ENCODE results near the gene EPN3.

The EPN3 gene

GRCh38 chr17:50534979-50535326 is 2.4 kb downstream of the EPN3 start:
- no peak for DNase-seq (ENCODE audit: low spot score)

GRCh38 chr17:50535407-50535806 is 2.9 kb downstream of the EPN3 start:
- DNase-seq (ENCODE audit: low spot score), result no peak

DNA sequence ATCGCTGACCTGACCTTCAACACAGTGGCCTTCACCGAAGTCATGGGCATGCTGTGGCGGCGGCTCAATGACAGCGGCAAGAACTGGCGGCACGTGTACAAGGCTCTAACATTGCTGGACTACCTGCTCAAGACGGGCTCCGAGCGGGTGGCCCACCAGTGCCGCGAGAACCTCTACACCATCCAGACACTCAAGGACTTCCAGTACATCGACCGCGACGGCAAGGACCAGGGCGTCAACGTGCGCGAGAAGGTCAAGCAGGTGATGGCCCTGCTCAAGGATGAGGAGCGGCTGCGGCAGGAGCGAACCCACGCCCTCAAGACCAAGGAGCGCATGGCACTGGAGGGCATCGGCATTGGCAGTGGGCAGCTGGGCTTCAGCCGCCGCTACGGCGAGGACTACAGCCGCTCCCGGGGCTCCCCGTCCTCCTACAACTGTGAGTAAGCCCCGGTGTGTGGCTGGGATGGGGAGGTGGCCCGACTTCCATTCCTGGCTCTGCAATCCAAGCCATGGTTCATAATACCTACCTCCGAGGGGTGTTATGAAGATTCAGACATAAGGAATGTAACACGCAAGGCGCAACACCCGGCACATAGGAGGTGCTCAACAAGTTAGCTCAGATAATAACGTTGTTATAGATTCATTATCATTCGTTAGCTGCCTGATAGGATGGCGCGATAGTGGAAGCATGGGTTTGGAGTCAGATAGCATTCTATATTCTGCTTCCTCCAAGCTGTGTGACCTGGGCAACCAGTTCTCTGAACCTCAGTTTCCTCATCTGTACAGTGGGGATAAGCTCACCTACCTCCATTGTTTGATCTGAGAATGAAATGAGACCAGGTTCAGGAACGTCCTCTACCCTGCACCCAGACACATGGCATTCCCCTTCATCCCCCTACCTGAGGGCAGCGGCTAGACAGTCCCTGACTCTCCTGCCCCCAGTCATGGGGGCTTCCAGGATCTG is 4.4 kb downstream of the EPN3 start:
- DNase-seq (ENCODE audit: low spot score), result no peak

DNA sequence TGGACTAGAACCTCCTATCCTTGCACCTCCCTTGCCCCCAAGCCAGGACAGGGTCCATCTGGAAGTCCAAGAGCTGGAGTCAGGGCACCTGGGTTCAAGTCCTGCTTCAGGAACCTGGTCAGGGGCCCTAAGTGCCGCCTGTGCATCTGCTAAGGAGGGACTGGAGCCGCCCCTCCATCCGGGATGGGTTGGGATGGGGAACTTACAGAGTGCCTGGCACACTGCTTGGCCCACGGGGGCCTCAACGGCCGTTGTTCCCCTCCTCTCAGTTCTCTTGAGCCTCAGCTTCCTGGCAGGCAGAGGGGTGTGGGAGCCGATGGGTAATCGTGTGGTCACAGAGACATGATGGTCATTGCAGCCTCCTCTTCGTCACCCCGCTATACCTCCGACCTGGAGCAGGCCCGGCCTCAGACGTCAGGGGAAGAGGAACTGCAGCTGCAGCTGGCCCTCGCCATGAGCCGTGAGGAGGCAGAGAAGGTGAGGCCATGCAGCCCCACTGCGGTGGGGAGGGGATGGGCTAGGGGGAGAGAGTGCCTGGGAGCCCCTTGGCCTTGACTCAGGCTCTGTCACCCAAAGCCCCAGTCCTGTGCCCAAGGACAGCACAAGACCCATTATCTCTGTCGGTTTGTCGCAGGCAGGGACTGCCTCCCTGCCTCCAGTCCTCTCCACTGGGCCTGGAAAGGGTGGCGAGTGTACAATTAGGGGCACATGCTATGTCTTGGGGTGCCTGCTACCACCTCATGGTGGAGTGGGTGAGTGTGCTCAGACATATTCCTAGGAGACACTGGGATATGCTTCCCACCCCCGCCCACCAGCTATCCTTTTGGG is 5.4 kb downstream of the EPN3 start:
- DNase-seq (ENCODE audit: low spot score), result no peak

- no peak for DNase-seq (ENCODE audit: low spot score)
Observed at GRCh38 chr17:50538549-50539410, 6.2 kb downstream of the EPN3 start.

DNA sequence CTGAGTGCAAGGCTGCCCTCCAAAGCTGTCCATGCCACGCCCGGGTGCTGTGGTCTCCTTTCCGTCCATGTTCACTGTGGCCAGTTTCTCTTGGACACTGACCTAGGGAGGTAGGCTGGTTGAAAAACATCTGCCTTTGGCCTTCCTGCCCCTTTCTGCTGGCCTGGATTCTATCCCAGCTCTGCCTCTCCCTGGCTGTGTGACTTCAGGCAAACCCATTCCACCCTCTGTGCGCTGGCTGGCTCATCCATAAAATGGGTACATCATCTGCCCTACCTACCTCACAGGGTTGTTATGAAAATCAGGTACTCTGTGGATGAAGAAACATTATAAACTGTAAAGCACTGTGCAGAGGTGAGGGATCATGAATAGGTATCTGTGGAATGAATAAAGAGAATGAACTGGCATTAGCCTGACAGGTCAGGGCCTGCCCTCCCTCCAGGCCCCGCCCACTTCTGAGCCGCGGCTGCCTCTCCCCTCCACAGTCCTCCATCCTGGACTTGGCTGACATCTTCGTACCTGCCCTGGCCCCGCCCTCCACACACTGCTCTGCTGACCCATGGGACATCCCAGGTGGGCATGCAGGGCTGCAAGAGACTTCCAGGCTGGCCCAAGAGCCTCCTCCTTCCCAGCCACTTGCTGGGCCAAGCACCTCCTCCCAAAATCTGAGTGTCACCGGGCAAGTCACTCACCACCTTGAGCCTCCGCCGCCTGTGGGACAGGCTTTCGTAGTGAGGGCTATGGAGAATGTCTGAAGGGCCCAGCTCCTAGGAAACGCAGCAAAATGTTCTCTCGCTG is 7.4 kb downstream of the EPN3 start:
- no peak for DNase-seq (ENCODE audit: low spot score)

DNA sequence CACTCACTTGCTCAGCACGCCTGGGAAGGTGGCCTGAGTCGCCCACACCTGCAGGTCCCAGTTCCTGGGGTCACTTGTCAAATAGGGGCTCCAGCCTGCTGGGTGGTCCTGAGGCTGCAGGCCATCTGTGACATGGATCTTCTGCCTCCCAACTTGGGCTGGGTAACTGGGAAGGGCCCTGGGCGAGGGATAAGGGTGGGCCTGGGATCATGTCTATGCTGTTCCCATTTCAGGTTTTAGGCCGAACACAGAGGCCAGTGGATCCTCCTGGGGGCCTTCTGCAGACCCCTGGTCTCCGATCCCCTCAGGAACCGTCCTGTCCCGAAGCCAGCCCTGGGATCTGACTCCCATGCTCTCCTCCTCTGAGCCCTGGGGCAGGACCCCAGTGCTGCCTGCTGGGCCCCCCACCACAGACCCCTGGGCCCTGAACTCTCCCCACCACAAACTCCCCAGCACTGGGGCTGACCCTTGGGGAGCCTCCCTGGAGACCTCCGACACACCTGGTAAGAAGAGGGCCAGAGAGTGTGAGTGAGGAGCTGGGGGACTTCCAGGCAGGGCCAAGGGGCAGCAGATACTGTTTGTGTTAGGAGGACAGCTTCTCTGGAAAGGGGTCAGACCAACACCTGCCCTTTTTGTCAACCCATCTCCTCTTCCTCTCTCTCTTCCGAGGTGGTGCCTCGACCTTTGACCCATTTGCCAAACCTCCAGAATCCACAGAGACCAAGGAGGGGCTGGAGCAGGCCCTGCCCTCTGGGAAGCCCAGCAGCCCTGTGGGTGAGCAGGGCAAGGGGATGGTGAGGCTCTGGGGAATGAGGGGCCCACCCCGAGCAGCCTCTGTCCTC is 8.2 kb downstream of the EPN3 start:
- no peak for DNase-seq (ENCODE audit: low spot score)

DNA sequence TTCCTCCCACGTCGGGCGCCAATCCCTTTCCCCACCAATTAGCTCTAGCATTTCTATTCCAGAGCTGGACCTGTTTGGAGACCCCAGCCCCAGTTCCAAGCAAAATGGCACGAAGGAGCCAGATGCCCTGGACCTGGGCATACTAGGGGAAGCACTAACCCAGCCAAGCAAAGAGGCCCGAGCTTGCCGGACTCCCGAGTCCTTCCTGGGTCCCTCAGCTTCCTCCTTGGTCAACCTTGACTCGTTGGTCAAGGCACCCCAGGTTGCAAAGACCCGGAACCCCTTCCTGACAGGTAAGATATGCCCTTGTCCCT is 8.8 kb downstream of the EPN3 start:
- no peak for DNase-seq (ENCODE audit: low spot score)

DNA sequence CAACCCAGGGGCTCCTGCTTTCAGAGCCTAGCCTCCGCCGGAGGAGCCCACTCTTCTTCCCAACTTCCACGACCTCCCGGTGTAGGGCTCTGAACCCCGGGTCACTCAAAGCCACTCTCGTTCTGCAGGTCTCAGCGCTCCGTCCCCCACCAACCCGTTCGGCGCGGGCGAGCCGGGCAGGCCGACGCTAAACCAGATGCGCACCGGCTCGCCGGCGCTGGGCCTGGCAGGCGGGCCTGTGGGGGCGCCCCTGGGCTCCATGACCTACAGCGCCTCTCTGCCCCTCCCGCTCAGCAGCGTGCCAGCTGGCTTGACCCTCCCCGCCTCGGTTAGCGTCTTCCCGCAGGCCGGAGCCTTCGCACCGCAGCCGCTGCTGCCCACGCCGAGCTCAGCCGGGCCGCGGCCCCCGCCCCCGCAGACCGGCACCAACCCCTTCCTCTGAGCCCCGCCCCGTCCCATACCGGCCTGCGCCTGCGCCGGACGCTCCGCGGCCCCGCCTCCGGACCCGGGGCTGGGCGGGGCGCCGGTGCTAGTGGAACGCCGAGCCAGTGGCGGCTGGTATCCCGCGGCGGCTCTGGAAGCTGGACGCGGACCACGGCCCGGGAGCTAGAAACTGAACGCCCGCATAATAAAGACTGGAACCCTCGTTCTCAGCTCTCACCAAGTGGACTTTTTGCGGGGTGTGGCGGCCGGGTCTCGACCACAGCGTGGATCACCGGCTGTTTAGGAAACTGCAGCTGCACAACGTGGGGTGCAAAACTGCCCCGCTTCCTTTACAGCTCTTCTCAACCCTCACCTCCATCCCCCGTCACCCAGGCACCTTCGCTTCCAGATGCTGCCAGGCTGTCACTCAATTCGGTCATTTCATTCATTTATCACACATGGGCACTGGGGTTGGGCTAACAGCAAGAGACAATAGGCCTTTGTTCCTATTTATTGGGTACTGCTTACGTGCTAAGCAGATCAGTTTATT is 9.5 kb downstream of the EPN3 start:
- peak; percentile 86 for DNase-seq (ENCODE audit: low spot score)

GRCh38 chr17:50542795-50543774 is 10.6 kb downstream of the EPN3 start:
- DNase-seq (ENCODE audit: low spot score), result no peak

DNA sequence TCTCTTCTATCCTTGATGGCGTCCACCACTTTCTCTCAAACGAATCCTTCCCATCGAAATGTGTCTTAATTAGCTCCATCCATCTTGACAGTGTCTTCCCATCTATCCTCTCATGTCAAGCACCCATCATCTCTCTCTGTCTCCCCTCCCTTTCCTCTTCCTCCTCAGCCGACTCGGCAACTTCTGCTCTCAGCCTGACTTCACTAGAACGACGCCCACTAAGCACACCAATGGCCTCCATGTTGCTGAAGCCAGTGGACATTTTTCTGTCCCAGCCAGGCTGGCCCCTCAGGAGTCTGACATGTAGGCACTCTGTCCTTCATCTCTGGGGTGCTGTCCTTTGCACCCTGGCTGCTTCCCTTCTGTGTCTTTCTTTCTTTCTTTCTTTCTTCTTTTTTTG is 12.0 kb downstream of the EPN3 start:
- no peak for DNase-seq (ENCODE audit: low spot score)

DNA sequence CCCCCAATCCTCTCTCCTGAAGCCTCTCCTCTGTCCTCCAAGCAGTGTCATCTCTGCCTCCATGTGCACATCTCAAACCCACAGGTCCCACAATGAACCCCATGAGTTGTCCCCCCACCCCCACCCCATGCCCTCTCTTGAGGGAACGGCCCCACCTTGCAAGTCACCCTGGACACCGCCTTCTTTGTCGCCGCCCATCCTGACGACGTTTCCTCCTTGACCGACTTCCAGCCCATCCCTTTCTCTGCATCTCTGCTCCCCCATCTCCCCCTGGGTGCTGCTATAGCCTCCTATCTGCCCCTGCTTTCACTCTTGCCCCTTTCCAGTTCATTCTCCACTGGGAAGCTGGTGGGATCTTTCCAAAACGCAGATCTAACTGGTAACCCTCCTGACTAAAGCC is 12.8 kb downstream of the EPN3 start:
- DNase-seq (ENCODE audit: low spot score), result no peak

DNA sequence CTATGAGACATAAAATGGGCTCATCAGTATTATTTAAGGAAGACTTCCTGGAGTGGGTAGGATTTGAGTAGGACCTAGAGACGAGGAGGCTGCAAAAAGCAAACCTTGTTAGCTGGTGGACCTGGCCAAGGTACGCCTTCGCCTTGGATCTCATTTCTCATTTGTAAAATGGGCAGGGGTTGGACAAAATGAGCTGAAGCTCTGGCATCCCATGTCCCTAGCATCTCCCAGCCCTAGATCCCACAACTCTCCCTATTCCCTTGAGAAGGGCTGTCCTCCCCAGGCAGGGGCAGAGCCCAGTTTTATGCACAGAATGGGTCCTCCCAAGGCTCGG is 14.1 kb downstream of the EPN3 start:
- DNase-seq (ENCODE audit: low spot score), result no peak

- DNase-seq (ENCODE audit: low spot score), result peak; percentile 92
Observed at GRCh38 chr17:50547035-50547735, 14.7 kb downstream of the EPN3 start, which contains the start of gene SPATA20. Gene SPATA20 (plus strand): TSS chr17:50547174. CDS start chr17:50547209, 35 bp downstream.

DNA sequence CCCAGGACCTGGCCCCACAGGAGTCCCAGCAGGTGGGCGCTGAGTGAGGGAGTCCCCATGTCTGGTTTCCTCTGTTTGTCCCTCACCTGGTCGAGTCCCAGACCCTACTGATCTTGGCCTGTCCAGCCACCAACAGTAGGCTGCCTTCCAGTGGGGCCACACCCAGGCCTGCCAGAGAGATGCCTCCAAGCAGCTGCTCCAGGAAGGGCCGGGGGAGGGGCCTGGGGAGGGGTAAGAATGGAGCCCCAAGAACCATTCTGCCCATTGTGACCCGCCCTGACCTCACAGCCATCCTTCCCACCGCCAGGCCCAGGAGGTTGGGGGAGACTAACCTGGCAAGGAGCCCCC is 15.2 kb downstream of the EPN3 start:
- DNase-seq (ENCODE audit: low spot score), result no peak

DNA sequence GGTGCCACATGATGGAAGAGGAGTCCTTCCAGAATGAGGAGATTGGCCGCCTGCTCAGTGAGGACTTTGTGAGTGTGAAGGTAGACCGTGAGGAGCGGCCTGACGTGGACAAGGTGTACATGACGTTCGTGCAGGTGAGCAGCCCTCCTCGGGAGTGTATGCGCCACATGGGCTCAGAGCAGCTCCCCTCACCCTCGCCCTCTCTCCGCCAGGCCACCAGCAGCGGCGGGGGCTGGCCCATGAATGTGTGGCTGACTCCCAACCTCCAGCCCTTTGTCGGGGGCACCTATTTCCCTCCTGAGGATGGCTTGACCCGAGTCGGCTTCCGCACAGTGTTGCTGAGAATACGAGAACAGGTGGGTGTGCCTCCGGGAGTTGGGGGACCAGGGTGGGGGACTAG is 16.3 kb downstream of the EPN3 start:
- DNase-seq (ENCODE audit: low spot score), result no peak

DNA sequence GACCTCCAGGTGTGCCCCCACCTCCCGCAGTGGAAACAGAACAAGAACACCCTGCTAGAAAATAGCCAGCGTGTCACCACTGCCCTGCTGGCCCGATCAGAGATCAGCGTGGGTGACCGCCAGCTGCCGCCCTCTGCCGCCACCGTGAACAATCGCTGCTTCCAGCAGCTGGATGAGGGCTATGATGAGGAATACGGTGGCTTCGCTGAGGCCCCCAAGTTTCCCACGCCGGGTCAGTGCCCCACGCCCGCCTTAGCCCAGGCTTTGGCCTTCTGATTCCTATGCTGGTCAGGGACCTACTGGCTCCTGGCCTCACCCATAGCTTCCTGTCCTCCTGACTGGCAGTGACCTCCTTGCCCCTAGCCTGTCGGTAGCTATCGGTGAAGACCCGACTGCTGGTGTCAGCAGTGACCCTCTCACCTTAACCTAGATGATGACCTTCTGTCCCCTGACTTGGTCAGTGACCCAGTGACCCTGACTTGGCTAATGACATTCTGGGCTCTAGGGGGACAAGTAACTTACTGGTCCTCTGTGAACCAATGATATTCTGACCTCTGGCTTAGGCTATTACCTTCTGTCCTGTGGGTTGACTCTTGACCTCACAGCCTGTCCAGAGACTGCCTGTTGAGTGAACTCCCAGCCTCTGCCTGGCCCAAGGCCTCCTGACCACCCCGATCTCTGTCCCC is 16.9 kb downstream of the EPN3 start:
- no peak for DNase-seq (ENCODE audit: low spot score)
